Esophagus mucosa (tissue), 1 donor: ENCODE data around the gene COBL. TPM values are rescaled to one million over a fixed set of nuclear protein-coding genes. Genes with fewer than 3 reads are reported as not detected.
"Not testable (repeated sequence)": the region's sequence is repeated elsewhere in the genome, so short reads cannot be mapped to it uniquely, and the experiment has no call there.

Experiments used
- ATAC-seq: fragments of 200-7000 bp; cut with Tn5 transposase; one replicate; pipeline ENCODE4 v1.9.1; 2020
- total RNA-seq: library from RNA; stranded (reverse); gene quantifications from one replicate; pipeline ENCODE4 v1.2.4, GENCODE V29; 2023
- donor health status: DM: yes; HTN: yes; CAD: no.

Gene COBL
- total RNA-seq, 1 donor from 2014 or later: 10.4 TPM

DNA sequence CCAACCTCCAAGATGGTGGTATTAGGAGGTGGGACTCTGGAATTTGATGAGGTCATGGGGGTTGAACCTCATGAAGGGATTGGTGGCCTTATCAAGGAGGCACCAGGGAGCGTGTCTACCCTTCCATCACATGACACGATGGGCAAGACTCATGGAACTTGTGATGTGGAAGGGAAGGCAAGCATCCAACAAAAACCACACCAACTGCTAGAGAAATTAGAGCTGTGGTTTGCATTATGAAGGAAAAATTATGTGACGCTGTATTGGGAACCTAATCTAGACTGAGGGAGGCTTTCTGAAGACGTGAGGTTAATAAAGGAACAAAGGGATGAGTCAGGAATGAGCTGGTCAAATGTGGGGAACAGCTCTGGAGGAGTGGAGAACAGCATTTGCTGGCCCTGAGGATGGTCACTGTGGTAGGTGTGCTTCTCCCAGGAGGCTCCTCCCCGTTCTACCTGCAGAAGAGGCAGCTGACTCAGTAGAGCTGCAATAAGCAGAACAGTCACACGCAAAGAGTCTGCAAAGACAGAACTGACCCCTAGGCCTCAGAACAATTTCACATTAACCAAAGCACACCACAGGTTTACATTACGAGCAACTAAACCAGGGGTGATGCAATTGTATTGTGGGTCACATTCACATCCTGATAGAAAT is 297.3 kb downstream of the COBL start:
- no peak for ATAC-seq

DNA sequence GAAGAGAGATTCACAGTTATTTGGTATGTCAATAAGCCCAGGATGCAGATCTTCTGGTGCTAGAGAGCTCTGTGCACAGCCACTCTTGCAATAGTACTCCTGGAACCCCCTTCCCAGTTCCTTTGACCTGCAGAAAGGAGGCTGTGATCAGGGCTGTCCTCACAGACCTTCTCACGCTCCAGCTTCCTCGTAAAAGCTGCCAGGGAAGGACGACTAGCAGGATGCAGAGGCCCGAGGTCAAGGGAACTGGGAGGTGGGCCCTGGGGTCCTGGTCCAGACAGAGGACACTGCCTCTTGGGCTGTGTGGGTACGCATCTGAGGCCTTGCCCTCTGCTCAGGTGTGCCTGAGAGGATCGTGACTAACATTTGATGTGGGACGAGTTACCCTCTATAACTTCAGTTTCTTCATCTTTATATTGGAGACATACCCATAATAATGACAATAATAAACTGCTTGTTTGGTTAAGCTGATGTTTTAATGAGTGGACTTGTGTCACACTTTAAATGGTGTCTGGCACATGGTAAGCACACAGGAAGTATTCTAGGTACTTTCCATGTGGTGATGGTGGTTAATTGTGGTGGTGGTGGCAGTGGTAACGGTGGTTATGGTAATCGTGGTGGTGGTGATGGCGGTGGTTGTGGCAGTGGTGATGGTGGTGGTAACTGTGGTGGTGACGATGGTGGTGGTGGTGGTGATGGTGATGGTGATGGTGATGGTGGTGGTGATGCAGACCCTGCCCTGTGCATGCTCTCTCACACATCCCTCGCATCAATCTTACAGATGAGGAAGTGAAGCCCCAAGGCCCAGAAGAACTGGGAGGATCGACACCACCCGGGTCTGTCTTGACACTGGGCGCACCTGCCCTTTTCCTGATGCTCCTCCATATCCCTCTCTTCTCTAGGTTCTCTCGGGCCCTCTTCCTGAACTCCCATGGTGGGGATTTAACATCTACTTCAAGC is 298.8 kb downstream of the COBL start:
- ATAC-seq: no peak

DNA sequence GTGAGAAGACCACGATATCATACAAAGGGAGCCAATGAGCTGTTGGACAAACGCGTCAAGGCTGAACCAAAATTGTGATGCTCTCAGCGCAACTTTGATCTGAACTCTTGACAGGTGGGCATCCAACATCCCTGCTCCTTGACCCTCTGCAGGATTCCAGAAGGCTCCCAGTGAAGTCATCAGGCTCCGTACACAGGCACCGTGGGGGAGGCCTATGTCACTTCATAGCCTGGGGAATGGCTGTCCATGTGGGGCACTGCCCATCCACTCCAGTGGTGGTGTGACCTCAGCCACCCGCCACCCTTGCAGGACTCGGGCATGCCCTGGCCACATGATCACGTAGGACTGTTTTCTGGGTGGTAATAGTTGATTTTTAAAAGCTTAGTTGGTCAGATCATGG is 300.1 kb downstream of the COBL start:
- ATAC-seq: no peak

DNA sequence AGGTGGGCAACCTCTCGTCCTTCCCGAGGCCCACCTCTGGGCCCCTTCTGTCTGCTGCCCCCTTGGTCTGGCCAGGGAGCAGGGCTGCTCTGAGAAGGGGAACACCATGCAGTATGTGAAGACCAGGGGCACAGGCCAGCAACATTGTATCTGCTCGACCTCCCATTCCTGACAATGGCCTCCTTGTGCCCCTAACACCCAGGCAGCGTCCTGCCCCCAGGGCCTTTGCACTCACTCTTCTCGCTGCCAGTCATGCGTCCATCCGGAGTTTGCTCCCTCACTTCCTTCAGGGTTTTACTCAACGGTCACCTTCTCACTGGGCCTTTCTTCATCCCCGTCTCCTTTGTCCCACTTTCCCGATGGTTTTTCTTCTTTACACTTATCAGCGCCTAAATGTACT is 301.0 kb downstream of the COBL start:
- no peak for ATAC-seq

DNA sequence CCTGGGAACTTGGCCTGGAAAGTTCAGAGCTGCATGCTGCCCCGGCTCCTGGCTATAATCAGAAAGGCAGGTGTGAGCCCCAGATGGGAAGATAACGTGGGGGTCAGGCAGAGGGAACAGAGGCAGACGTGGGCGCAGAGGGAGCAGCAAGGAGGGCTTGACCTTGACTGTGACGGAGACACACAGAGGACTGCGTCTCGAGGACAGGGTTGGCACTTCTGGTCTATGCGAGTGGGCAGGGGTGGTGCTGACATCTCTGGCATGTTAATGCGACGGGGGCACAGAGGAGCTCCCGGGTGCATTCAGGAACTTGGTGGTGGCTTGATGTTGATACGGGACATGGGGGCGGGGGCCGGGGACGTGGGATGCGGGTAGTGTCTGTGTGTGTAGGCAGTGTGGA is 301.8 kb downstream of the COBL start:
- ATAC-seq: no peak

DNA sequence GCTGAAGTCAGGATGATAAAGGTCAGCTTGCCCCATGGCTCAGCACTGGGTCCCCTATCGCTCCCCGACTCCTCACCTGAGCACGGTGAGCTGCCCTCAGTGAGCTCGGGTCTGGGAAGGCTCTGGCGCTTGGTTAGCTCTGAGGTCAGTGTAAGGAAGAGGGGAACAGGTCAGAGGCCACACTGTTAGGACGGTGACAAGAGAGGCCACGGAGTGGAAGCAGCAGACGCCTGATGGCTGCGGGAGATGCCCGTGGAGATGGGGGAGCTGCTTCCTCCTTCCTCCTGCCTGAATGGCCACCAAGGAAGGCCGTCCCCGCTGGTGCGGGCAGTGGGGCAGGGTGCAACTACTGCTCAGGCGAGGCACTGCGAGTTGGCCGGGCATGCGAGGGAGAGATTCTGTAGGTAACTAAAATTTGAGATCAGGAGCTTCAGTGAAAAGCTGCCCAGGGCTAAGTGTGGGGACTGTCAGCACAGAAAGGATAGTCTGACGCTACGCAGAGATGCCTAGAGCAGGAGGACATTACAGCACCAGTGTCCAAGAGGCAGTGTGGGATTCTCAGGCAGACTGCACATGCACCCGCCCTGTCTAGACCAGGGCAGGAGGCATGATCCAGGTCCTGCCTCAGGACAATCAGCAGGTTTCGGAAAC is 302.6 kb downstream of the COBL start:
- no peak for ATAC-seq

DNA sequence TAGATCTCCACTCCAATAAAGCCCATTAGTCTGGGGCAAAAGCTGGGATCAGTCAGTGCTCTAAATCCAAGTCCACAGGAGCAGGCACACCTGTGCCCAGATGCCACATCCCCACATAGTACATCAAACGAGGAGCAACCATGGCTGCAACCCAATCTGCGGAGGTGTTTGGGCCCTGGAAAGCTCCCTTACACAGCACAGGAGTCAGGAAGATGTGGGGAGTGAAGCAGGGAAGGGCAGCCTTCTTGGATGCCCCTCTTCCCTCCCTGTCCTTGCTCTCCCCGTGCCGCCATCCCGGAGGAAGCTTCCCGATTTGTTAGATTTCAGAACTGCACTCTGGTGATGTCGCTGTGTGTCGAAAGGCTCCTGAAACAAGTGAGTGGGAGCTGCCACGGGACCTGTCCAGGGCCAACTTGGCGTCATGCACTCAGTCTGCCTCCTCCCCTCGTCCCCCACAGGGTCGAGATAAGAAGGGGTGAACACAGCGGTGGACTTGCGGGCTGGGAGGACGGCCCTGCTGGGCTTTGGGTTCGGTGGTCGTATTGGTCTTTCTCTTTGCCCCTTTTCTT is 303.3 kb downstream of the COBL start:
- no peak for ATAC-seq

DNA sequence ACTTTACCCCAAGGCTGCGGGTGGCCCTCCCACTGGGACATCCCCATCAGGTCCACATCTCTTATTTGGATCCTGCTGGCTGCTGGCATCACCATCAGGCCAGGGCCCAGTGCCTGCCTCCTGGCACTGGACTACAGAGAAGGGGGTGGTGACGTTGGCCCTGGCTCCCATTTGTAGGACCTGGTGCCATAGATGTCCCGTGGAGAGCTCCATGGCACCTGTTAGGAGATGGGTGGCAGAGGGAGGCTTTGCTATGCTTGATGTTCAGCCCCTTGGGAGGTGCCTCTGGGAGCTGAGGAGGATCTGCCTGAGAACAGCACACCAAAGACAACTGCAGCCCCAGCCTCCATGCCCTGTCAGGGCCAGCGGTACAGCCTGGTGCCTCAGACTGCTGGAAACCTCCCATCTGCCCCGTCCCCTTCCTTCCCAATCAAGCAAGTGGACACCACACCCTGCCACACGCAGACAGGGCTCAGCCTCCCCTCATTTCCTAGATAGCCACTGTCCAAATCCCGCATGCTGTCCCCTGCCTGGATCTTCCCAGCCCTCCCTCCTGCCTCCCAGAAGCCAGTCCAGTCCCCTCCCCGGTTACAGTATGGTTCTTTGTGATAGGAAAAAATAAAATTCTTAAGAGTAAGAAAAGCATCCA is 303.9 kb downstream of the COBL start:
- ATAC-seq: no peak

DNA sequence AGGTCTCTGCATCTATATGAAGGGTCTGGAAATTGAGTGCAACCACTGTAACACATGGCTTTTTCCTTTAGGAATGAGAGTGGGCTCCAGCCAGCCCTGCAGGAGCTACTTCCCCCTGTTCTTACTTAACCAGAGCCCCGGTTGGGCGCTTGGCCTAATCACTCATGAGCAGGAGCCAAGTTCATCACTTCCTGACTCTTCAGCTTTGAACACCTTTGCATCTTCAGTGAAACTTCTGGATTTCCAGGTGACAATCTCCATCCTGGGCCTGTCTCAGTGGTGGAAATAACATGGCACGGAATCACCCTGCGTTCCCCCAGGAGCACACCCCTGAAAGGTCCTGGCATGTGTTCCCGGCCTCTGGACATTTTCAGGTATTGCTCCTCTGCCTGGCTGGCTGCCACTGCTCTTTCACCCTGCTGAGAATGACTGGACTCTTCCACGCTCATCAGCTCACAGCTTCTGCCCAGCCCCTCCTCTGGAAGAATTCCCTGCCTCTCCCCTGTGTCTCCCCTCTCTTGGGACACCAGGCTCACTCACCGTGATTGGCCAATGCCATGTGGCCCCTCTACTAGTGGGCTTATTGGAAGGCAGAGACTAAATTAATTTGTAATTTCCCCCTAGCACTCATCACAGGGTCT is 304.8 kb downstream of the COBL start:
- no peak for ATAC-seq

DNA sequence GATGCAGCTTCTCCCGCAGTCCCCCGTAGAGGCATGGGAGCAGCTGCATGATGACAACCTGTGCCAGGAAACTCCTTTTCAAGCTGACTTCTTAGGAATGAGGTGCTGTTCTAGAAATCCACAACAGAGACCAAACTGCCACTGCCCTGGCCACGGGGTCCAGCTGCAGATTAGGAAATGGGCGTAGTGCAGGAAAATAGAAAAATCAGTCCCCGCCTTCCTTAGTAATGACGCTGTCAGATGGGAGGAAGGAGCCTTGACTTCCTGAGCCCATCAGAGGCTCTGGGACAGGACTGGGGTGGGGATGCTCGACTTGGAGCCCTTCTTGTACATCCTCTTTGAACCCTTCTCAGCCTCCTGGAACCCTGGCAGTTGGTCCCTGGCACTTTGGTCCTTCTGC is 306.1 kb downstream of the COBL start:
- no peak for ATAC-seq

DNA sequence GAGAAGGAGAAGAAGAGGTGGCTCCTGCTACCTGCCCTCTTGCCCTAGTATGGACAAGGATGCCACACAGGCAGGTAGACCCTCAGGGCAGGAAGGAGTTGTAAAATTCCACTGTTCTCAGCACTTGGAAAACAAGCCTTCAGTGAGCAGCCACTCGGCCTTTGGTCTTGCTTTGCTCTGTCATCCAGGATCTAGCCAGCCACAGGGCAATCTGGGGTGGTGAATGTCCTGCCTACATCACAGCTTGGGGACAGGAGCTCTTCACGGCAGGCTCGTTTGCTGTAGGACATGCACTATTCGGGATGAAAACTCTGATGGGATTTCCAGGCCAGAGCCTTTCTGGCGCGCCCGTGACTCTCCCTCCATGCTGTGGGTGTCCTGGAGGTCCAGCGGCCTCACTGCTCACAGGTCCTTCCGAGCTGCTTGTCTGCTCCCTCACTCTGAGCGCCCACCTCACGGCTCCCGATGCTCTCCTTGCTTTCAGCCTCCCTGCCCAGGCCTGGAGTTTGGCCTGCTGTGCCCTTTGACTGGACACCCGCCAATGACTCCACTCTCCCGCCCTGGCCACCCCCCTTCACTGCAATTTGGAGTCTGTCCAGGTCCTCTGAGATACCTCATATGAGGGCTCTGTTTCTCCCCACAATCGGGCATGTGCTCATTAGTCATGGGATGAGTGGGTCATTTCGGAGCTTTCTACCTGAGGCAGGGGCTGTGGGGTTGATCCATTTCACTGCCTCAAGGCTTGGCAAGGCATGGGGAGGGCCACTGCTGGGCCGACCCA is 306.7 kb downstream of the COBL start:
- no peak for ATAC-seq

DNA sequence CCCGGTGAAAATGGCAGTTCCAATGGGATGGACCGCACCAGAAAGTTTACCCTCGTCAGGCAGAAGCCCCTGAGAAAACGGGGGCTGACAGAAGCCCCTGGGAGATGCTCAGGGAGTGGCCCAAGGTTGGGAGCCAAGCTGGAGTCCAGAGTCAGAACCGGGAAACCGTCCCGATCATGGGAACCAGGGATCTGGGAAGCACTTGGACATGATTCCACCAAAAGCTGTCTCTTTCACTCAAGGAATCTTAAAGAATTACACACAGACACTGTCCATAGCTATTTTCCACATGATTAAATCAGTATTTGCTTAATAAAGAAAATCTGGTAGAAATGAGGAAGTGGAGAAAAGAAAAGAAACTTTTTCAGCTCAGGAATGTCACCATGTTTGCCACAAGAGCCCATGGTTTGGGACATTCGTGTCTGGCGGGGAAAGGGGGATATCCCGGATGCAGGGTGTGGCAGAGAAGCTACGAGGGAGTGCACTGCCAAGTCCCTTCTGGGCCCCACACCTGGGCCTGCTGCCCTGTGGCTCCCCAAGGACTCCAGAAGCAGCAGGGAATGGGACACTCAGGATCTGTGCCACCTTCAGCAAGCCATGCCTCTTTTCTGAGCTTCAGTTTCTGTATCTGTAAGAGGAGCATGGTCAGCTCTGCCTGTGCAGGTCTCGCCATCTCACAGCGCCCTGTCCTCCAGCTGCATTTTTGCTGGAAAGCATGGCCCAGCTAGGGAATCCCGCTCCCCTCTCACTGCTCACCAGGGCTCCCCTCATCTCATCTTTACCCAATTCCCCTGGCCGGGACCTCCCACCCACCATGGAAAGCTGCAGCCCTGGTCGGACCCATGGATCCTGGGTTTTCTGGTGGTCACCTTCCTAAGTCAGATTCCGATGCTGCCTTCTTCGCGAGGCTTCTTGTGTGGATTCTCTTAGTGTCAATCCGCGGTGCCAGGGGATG is 308.8 kb downstream of the COBL start:
- no peak for ATAC-seq

DNA sequence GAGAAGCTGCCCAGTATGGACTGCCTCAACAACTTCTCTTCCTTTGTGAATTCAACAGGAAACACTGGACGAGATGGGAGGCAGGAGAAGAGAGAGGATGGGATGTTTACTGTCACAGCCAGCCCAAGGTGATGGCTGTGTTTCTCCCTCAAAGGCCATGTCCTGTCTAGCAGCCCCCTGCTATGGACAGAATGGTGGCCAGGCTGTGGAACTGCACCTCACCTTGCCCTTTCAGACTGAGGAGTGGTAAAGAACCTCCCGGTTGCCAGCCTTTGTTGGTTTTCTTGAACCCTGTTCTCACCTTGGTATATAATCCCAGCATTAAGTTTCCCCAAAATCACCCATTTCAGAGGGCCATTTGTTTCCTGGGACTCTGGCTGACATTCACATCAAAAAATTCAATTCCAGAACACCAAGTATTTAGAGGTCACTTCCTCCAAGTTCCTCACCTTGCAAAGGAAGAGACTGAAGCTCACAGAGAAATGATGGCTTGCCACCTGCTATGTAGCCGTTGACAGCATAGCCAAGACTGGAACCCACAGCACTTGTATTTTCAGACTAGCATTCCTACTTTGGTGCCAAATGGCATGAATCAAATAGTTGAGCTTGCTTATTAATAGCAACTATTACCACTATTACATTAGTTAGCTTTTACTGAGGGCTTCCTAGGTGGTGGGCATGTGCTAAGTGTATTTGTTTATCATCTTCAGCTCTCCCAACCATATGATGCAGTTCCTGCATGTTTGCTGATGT is 309.9 kb downstream of the COBL start:
- ATAC-seq: no peak

DNA sequence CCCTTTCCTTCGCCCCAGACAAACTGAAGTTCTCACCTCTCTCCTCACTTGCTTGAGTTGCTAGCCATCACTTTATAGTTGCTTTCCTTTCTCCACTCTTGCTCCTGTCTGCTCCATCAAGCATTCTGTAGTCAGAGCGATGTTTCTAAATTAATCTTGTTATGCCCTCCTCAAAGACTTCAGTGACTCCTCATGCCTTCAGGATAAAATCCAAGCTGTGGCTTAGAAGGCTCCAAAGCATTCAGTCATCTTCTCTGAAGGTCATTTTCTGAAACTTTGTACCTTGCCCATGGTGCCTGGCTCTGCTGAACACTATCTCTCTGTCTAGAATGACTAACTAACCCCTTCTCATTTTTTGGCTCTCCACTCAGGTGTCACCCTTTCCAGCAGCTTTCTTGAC is 311.5 kb downstream of the COBL start:
- no peak for ATAC-seq

DNA sequence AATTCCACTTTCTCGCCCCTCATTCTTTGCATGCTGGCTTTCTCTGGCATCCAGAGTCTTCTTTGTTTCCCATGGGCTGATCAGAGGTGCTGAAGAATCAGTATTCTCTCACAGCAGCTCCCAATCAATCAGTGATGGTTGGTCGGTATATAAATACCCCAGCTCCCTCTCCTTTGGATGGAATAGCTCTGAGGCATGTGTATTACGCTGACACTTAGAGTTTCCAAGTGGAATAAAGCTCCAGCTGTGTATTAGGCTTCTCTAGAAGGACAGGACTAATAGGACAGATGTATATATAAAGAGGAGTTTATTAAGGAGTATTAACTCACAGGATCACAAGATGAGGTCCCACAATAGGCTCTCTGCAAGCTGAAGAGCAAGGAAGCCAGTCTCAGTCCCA is 315.7 kb downstream of the COBL start:
- no peak for ATAC-seq

DNA sequence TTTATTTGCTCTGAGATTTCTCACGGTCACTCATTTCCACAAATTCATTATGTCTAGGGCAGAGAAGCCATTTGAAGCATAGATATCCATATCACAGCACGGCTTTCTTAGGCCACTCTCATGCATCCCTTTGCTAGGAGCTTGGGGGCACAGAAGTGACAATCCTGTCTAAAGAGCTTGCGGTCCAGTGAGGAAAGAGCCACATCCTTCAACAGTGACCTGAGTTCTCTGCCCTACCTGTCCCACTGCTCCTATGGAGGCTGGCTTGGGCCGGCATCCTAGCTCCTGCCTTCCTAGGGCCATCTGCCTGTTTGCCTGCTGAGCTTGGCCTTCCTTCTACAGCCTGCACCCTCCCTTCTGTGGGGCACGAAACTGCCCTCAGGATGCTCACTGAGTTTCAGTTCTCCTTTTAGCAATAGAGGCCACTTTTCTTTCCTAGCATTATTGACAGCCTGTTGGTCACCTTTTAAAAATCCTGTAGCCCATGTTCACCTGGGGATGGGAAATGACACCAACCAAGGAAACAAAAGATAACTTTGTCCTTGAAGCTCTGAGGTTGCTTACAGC is 321.8 kb downstream of the COBL start:
- ATAC-seq: no peak

DNA sequence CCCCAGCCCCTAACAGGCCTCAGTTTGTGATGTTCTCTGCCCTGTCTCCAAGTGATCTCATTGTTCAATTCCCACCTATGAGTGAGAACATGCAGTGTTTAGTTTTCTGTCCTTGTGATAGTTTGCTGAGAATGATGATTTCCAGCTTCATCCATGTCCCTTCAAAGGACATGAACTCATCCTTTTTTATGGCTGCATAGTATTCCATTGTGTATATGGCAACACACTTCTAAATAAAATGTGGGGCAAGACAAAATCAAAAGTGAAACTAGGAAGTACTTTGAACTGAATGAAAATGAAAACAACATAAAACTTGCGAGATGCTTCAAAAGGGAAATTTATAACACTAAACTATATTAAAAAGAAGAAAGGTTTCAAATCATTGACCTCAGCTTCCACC is 326.4 kb downstream of the COBL start:
- not testable (repeated sequence) for ATAC-seq

DNA sequence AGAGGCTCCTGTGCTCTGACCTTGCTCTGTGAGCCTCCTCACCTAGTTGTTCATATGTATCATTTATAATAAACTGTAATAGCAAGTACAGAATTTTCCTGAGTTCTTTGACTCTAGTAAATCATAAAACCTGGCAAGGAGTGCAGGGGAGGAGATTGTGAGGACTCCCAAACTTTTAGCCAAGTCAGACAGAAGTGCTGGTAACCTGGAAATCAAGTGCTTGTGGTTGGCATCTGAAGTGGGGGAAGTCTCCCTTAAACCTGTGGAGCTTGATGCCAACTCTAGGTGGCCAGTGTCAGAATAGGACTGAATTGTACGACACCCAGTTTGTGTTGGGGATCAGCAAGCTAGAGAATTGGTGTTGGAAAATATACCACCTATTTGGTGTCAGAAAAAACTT is 327.6 kb downstream of the COBL start:
- no peak for ATAC-seq

DNA sequence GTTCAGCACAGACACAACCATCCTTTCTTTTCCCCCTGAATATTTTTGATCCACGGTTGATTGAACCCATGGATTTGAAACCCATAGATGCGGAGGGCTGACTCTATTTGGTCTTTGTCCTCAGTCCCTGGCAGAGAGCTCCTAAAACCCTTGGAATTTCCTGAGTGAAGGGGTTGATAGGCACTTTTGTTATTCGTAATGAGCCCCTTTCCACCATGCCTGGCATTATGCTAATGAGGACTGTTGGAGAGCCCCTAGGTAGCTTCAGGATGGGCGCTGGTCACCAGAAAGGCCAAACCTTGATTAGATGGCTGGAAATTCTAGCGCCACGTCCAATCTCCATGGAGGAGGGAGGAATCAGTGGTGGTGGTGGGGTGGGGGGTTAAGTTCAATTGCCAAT is 328.1 kb downstream of the COBL start:
- ATAC-seq: no peak
